ENCODE data around the gene CCDC61. TPM values are rescaled to one million over a fixed set of nuclear protein-coding genes. Genes with fewer than 3 reads are reported as not detected.

The CCDC61 gene
- total and polyA plus RNA-seq, 2 of the 8 experiments (the other 6 are each of a cell fraction or from before 2014, with no cell fraction given): 7.8 to 17.4 TPM

GRCh38 chr19:46015687-46016425, 20.6 kb downstream of the CCDC61 start (continued):
- TF ChIP-seq SP1 (IDR thresholded peaks at IDR 0.05; ENCODE audit: low read depth, low read length): no peak

Data from H1 (cell line).